HEK293T (cell line): ENCODE measurements around the gene GET3.

Experiments used
- FOXK2 ChIP-seq: fragments of 450-650 bp; IDR thresholded peaks from 2 replicates; pipeline ENCODE4 v1.6.1; 2016; ENCODE audit warnings: mild to moderate bottlenecking
- SP1 ChIP-seq: fragments of 450-650 bp; IDR thresholded peaks from 2 replicates; pipeline ENCODE4 v1.6.1; 2017
- SUZ12 ChIP-seq: fragments of 450-650 bp; IDR thresholded peaks from 2 replicates; pipeline ENCODE4 v1.6.1; 2016; ENCODE audit warnings: mild to moderate bottlenecking
- TARDBP ChIP-seq: fragments of 450-650 bp; IDR thresholded peaks from 2 replicates; pipeline ENCODE4 v1.6.1; 2016

- no peak for TF ChIP-seq SP1
- no peak for TF ChIP-seq TARDBP
- no peak for TF ChIP-seq SUZ12
- TF ChIP-seq FOXK2: no peak
These were observed 27.4 kb downstream of the GET3 start for GRCh38 chr19:12764698-12765097.
